NCI-H2107 (cell line): ENCODE results near the gene TPD52L2.
"Not testable (repeated sequence)": the region's sequence is repeated elsewhere in the genome, so short reads cannot be mapped to it uniquely, and the experiment has no call there.

Source experiments
- DNase-seq: peaks from one replicate; lab custom pipeline; 2025; lab: John Stamatoyannopoulos, UW

TPD52L2 gene

DNA sequence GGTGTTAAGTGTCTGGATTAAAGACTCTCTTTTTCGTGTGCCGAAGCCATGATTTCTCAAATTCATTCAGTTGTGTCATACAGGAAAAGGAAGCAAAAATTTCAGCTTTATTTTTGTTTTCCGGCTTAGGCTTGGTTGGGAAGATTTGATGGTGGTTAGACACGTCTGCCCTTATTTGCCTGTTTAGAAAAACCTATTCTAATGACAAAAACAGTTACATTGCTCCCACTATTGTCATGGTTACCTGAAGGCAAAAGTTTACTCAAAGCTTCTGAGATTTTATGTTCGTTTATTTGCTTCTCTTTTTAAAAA lies 30.8 kb downstream of the TPD52L2 start:
- no peak for DNase-seq

DNA sequence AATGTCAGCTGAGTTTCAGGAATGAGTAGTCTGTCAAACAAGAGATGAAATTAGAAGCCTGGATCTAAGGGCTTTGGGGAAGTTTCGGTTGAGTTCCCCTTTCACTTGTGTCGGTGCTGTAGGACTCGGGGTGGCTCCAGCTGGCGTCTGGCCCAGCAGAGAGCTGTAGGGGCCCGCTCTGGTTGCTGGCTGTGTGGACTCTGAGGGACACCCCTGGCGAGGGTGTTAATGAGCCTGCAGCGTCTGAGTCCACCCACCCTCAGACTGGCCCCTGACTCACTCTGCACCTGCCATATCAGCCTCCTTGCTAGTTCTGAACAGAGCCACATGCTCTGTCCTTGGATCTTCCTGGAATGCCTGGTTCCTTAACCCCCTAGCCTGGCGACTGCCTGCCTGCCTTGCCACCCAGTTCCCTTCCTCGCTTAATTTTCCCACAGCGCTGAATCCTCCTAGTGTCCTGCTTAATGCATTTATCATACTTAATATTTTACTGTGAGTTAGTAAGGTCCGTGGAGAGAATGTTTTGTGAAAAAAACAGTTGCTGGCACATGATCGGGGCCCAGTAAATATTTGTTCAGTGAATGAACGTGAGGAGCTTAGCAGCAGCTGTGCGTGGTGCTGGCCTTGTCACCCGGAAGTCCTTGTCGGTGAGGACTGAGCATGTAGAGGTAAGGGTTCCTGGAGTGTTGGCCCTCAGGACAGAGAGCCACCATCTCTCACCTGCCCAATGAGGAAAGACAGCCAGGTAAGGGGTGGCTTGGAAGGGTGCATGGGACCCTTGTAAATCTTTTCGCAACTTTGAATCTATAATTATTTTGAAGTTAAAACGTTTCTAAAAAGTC lies 31.4 kb downstream of the TPD52L2 start:
- DNase-seq: peak; percentile 58

DNA sequence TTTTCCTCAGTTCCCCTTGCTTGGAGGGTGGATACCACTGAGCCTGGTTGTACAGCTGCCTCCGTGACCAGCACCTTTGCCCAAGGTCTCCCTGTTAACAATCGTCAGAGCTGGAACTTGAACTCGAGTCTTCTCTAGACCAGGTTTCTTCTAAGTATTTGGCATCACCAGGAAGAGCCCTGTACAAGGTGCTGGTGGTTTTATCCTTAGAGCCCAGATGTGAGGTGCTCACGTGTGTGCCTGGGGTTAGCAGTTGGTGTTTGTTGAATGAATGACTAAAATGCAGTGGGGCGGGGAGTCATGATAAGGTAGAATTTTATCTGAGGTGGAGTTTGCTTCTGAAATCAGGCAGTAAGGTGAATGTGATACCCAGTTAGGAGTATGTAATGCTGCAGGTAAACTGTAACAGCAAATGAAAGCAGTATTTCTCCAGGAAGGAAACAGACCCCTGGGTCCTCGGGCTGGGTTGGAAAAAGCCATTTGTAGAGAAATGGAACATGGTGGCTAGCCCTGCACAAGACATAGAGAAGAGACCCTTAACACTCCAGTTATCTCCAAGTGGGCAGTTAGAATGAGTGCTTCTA lies 33.0 kb downstream of the TPD52L2 start:
- no peak for DNase-seq

DNA sequence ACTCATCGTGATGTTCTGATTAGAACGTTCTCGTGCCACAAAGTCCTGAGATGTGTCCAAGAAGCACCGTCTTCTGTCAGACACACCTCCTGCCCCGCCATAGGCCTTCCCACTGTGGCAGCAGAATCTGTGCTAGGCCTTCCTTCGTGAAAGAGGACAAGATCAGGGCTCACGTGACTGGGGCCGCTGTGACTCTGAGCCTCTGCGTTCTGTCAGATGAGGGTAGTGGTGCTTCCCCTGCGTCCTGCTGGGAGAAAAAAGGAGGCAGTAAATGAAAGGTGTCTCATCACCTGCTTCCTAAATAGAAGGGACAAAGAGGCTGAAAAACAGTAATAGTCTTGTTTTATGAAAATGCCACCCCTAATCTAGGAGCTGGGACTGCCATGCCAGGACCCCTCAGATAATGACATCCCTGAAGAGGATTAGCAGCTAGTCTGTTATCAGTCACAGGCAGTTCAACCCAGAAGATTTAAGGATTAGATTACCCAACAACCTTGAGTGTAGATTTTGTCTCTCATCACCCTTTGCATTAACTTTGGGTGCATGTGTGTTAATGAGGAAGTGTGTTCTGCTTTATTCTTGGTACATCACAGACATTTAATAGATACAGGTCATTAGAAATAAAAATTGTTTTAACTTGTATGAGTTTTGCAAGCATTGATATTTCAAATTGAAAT lies 34.0 kb downstream of the TPD52L2 start:
- no peak for DNase-seq

DNA sequence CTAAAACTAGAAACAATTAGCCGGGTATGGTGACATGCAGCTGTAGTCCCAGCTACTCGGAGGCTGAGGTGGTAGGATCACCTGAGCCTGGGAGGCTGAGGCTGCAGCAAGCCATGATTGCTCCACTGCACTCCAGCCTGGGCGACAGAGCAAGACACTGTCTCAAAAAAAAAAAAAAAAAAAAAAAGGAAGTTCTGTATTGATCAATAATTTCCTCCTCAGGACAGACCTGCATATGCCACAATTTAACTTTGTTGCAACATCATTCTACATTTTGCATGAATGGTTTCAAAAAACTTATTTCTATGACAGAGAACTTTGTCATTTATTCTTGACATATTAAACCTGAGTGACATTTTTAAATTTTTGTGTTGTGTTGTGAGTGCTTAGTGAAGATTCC lies 35.3 kb downstream of the TPD52L2 start:
- no peak for DNase-seq

DNA sequence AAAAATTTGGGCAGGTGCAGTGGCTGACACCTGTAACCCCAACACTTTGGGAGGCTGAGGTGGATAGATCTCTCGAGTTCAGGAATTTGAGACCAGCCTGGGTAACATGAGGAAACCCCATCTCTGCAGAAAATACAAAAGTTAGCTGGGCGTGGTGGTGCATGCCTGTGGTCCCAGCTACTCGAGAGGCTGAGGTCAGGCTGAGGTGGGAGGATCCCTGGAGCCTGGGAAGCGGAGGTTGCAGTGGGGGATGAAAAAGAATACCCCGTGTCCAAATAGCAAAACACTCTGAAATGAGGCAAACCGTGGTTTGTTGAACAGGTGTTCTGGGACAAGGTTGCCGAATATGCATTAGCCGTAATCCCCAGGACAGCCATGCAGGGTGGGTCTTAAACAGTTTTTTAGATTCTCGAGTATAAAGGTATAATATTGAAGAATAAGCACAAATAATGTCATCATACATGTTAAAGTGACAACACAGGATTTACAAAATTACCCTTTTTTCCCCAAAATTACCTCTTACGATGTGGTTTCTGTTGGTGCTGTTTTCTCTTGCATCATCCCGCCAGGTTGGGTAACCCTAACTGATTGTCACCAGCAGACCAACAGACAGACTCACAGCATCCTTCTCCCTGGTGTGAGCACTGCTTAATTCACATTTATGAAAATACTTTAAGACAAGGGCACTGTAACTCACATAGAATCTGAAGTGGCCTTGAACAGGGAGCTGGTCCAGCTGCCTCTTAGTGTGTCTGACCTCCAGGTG lies 38.9 kb downstream of the TPD52L2 start:
- DNase-seq: no peak

DNA sequence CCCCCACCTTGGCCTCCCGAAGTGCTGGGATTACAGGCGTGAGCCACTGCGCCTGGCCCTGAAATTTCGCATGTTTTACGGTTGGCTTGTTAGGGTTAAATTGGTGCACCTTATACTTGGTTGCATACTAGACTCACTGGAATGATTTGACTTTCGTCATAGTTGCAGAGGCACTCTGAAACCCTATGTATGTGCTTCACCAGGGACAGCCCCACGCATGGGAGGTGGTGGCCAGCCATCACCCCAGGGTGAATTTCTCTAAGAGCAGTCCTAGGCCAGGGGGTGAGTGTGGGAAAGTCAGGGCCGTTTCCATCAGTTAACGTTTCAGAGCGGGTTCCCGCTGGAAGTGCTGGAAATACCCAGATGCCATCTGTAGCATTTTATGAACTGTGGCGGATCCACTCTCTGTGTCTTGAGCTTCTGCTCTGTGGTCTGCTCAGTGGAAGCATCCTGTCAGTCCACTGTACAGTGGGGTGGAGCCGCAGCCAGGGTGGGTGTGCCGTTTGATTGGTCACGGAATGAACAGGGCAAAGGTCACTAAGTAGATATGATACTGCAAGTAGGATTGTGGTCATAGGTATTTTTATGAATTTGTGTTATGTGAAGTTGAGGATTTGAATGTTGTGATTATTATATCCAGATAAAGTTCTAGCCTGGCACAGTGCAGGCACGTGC lies 43.1 kb downstream of the TPD52L2 start:
- DNase-seq: no peak

DNA sequence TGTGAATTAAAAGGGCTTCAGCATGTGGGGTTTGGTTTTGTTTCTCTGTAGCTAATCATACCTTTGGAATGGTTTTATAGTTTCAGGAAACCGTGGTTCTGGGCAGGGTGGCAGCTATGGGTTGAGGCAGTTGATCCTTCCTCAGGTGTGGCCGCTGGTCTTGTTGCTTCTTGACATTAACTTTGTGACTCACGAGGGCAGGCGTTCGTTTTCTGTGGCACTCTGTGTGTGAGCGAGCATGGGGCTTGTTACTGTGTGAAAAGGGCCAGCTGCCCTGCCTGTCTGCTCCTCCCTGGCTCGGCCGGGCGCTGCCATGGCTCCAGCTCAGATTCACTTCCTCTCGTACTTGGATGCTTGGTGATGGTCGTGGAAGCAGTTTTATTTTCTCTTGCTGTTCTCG lies 46.1 kb downstream of the TPD52L2 start:
- DNase-seq: no peak

DNA sequence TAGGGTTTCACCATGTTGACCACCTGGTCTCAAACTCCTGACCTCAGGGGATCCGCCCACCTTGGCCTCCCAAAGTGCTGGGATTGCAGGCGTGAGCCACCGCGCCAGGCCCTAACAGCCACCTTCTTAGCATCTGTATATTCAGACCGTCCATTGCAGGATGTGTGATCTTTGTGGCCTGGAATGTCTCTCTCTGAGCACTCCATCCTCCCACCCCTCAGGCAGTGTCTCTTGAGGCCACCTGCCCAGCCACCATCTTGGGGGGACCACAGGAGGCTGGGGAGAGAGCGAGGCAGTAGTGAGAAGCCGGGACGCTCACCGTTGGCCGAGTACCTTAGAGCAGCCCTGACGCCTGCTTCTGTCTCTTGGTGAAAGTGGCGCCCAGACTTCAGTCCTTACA lies 48.7 kb downstream of the TPD52L2 start:
- no peak for DNase-seq

DNA sequence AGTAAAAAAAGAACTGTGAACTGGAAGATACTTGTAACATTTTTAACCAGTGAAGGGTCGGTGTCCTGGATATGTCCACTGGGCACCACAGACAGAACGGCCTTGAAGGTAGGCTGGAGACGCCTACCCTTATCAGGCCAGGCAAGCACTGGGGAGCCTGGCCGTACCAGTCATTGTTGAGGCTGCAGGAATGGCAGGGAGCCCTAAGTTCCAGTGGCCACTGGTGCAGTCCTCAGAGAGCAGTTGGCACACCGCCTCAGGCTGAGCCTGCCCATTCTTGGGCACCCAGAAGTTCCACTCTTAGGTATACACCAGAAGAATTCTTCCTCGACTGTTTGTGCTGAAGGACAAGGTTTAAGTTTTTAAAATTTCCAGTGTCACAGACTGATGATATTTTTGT lies 50.4 kb downstream of the TPD52L2 start:
- no peak for DNase-seq

DNA sequence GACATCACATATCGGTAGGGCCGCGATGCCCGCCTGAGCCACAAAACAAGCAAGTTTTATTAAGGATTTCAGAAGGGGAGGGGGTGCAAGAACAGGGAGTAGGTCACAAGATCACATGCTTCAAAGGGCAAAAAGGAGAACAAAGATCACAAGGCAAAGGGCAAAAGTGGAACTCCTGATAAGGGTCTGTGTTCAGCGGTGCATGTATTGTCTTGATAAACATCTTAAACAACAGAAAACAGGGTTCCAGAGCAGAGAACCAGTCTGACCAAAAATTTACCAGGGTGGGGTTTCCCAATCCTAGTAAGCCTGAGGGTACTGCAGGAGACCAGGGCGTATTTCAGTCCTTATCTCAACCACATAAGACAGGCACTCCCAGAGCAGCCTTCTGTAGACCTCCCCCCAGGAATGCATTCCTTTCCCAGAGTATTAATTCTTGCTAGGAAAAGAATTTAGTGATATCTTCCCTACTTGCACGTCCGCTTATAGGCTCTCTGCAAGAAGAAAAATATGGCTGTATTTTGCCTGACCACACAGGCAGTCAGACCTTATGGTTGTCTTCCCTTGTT lies 51.4 kb downstream of the TPD52L2 start:
- not testable (repeated sequence) for DNase-seq

DNA sequence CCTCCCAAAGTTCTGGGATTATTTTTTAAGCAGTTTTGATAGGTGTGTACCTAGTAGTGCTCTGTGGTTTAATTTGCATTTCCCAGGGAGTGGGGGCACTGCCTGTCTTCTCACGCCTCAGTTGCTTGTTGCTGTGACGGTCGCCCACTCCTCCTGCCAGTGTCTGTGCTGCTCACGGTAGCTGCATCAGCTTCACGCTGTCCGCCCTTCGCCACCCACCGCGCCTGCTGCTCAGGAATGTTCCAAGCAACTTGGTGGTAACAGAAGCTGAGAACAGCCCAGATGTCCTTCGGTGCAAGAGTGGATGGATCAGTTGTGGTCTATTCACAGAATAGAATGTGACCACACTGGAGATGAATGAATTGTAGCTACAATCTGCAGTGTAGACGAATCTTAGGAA lies 52.7 kb downstream of the TPD52L2 start:
- no peak for DNase-seq

DNA sequence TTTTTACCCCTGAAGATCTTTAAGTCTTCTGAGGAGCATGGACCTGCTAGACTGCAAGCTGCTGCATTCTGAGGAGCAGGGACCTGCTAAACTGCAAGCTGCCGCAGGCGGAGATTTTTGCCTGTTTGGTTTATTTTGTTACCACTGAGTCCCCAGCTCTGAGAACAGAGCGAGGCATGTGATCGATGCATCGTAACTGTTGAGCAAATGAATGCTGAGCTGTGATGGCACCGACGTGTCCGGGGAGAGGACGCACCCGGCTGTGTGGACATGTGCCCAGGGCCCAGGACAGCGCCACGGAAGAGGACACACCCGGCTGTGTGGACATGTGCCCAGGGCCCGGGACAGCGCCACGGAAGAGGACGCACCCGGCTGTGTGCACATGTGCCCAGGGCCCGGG lies 54.1 kb downstream of the TPD52L2 start:
- no peak for DNase-seq

DNA sequence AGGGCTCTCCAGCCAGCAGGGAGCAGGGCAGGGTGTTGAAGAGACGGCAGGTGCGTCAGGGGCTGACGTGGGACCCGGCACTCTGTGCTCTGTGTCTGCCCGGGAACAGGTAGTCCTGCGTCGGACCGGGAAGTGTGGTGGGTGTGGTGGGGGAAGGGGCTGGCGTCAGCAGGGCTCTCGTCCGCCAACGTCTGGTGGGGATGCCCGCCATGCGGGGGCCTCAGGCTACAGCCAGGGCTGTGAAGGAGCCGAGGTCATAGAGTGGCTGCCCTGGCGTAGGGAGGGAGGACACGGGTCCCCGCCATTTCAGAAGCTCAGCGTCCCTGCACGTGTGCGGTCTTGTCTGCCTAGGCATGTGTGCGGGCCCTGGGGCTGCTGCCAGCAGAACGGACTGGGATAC lies 55.2 kb downstream of the TPD52L2 start:
- no peak for DNase-seq

DNA sequence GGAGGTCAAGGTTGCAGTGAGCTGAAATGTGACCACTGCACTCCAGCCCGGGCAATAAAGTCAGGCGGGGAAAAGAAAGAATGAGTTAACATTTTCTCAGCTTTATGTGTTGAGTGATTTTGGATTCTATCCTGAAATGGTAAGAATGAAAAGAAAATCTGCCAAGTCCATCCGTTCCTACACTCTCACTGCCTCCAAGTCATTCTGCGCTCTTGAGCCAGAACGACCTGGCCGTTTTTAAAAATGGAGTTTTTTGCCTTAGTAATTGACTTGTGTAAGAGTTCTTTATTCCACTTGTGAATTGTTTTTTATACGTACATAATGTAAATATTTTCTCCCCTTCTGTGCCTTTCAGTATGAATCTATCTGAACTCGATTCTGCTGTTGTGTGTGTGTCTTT lies 58.6 kb downstream of the TPD52L2 start:
- no peak for DNase-seq

DNA sequence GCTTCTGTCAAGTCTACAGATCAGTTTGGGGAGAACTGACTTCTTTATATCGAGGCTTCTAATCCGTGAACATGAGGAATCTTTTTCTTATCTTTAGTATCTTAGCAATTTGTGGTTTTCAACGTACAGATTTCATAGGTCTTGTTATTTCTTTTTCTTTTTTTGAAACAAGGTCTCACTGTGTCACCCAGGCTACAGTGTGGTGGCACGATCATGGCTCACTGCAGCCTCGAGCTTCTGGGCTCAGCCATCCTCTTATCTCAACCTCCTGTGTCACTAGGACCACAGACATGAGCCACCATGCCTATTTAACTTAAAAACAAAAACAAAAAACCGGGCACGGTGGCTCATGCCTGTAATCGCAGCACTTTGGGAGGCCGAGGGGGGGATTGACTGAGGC lies 59.2 kb downstream of the TPD52L2 start:
- DNase-seq: no peak

DNA sequence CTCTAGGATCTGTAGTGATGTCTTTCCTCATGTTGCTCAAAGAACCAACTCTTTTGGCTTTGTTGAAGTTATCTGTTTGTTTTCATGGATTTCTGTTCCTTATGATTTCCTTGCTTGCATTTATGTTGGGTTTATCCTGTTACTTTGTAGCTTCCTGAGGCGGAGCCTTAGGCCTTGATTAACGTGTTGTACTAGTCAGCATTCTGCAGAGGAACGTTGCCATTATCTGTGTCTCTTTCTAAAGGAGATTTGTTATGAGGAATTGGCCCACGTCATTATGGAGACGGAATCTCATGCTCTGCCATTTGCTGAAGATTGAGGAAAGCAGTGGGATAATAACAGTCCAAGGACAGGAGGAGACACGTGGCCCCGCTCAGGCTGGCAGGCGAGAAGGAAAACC lies 61.2 kb downstream of the TPD52L2 start:
- no peak for DNase-seq

DNA sequence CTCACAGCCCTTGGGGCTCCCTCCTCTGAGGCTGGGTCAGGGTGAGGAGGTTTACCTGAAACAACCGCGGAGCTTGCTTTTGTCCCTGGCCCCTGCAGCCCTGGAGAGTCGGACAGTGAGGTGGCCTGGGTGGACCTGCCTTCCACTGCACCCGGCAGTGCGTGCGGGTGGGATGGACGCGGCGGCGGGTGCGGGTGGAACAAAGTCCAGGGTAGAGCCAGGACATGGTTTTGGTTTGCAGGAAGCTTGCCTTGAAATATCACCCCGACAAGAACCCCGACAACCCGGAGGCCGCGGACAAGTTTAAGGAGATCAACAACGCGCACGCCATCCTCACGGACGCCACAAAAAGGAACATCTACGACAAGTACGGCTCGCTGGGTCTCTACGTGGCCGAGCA lies 64.0 kb downstream of the TPD52L2 start:
- DNase-seq: no peak

DNA sequence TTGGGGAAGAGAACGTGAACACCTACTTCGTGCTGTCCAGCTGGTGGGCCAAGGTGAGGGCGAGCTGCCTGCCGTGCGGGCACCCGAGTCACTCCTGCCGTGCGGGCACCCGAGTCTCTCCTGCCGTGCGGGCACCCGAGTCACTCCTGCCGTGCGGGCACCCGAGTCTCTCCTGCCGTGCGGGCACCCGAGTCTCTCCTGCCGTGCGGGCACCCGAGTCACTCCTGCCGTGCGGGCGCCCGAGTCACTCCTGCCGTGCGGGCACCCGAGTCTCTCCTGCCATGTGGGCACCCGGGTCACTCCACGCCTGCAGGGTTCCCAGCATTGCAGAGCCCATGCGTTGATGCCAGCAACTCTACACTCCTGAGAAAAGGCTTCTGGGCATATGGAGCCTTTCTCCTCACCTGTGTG lies 64.4 kb downstream of the TPD52L2 start:
- not testable (repeated sequence) for DNase-seq

DNA sequence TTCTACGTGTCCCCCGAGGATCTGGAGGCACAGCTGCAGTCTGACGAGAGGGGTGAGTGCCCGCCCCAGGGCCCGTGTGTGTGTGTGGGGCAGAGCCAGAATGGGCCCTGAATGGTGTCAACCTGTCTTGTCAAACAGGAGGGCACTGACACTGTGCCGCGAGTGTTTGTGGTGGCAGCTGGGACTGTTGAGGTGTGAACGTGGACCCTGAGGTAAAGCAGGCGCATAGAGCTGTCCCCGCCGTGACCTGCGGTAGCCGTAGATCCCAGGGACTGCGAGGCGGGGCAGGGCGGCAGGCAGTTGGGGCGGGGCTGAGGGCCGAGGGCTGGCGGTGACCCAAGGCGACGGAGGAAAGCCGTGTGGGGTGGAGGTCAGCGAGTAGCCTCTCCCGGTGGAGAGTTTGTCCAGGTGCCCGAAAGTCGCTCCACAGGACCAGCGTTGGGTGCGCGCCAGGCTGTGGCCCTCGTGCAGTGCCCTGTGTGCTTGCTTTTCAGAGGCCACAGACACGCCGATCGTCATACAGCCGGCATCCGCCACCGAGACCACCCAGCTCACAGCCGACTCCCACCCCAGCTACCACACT lies 66.0 kb downstream of the TPD52L2 start:
- no peak for DNase-seq

DNA sequence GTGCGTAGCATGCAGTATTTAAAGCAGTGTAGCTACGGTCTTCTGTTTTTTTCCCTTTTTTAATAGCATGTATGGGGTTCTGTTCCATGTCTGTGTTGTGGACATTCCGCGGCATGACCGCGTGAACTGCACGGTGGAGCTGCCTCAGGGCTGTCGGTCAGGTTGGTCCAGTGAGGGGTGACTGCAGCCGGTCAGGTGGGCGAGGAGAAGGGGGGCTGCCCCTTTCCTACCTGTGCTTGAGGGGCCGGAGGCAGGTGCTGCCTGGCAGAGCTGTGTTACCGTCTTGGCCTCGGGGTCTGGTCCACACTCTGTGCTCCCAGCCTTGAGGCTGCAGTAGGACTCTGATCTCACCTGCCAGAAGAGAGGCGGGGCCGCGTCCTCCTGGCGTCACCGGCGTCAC lies 66.7 kb downstream of the TPD52L2 start:
- DNase-seq: no peak
